ENCODE results near the gene SIPA1. TPM values are rescaled to one million over a fixed set of nuclear protein-coding genes. Genes with fewer than 3 reads are reported as not detected.
A peak's percentile ranks its signal among the peaks of the same experiment; 100 is the strongest.

SIPA1 gene
- total and polyA plus RNA-seq, 4 donors: 10.6 to 43.6 (median 34.8) TPM

- Histone ChIP-seq H3K27ac (ENCODE audit: low read depth, low read length) (no peak overlapping the region), H3K4me3 (ENCODE audit: low read depth, low read length) (no peak overlapping the region), H3K36me3 (ENCODE audit: control insufficient read depth, insufficient read depth, low read length) (no peaks in the 10 kb centered on the region), H3K27me3 (ENCODE audit: control insufficient read depth, insufficient read depth, low read length) (no peaks in the 10 kb centered on the region), H3K9me3 (ENCODE audit: control insufficient read depth, insufficient read depth, low read length) (peaks cover 2% of the 10 kb centered on the region), H3K4me1 (ENCODE audit: control insufficient read depth, insufficient read depth, low read length) (peaks cover 7% of the 10 kb centered on the region)
- 63% methylated on average over 3 of the region's 5 CpGs for WGBS (ENCODE audit: insufficient coverage)
- no peak for DNase-seq (ENCODE audit: low read depth in 4 of 6, low spot score in 6 of 6)
Observed at GRCh38 chr11:65696802-65697552, 59.1 kb downstream of the SIPA1 start.

DNA sequence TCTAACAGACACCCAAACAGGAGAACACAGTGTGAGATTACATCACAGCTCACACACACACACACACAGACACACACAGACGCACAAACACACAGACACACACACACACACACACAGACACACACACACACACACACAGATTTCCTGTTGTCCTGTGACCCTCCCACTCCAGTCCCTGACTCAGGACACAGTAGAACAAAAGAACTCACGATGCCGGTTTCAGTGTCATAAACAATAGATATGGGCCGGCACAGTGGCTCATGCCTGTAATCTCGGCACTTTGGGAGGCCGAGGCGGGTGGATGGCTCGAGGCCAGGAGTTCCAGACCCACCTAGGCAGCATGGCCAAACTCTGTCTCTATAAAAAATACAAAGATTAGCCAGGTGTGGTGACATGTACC, 60.3 kb downstream of the SIPA1 start:
- H3K4me1 ChIP-seq (ENCODE audit: control insufficient read depth, insufficient read depth, low read length): peaks cover 7% of the 10 kb centered on the region
- WGBS (ENCODE audit: insufficient coverage): 66% methylated on average over 8 of the region's 8 CpGs
- no peak overlapping the region for H3K27ac ChIP-seq (ENCODE audit: low read depth, low read length)
- no peaks in the 10 kb centered on the region for H3K36me3 ChIP-seq (ENCODE audit: control insufficient read depth, insufficient read depth, low read length)
- no peak for DNase-seq (ENCODE audit: low read depth in 4 of 6, low spot score in 6 of 6)
- no peaks in the 10 kb centered on the region for H3K27me3 ChIP-seq (ENCODE audit: control insufficient read depth, insufficient read depth, low read length)
- peaks cover 2% of the 10 kb centered on the region for H3K9me3 ChIP-seq (ENCODE audit: control insufficient read depth, insufficient read depth, low read length)
- H3K4me3 ChIP-seq (ENCODE audit: low read depth, low read length): no peak overlapping the region

DNA sequence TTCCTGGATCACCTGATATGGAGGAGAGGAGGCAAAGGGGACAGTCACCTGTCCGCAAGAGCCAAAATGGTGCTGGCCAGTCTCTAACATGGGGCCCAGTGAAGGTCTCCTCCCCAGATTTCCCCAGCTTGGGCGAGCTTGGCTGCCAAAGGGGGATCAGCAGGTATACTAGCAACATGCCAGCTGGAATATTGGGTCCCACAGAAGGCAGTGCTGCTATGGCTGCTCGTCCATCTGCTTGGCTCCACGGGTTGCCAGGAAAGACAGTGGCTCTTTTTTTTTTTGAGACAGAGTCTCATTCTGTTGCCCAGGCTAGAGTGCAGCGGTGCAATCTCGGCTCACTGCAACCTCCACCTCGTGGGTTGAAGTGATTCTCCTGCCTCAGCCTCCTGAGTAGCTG, 61.4 kb downstream of the SIPA1 start:
- Histone ChIP-seq H3K36me3 (ENCODE audit: control insufficient read depth, insufficient read depth, low read length) (no peaks in the 10 kb centered on the region), H3K9me3 (ENCODE audit: control insufficient read depth, insufficient read depth, low read length) (peaks cover 2% of the 10 kb centered on the region), H3K27me3 (ENCODE audit: control insufficient read depth, insufficient read depth, low read length) (no peaks in the 10 kb centered on the region), H3K4me1 (ENCODE audit: control insufficient read depth, insufficient read depth, low read length) (peaks cover 7% of the 10 kb centered on the region), H3K4me3 (ENCODE audit: low read depth, low read length) (no peak overlapping the region), H3K27ac (ENCODE audit: low read depth, low read length) (no peak overlapping the region)
- peak in 1 of 6 donors; percentile 24 for DNase-seq (ENCODE audit: low read depth in 4 of 6, low spot score in 6 of 6)
- WGBS (ENCODE audit: insufficient coverage): 69% methylated on average over 7 of the region's 7 CpGs

DNA sequence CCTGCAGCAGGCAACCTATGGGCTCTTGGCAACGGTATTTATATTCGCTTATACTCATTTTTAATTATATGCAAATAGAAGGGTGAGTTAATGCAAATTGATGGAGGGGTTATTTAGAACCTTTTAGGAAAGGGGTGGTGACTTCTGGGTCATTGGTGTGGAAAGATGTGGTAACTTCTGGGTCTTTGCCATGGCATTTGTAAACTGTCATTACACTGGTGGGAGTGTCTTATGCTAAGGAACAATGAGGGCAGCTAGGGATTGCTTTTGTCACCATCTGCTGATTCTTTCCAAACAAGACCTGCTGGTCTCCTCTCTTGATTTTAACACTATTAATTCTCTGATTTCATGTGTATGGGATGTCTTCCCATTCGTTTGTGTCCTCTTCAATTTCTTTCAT, 62.5 kb downstream of the SIPA1 start:
- DNase-seq (ENCODE audit: low read depth in 4 of 6, low spot score in 6 of 6): no peak
- H3K27me3 ChIP-seq (ENCODE audit: control insufficient read depth, insufficient read depth, low read length): peaks cover 3% of the 10 kb centered on the region
- H3K36me3 ChIP-seq (ENCODE audit: control insufficient read depth, insufficient read depth, low read length): no peaks in the 10 kb centered on the region
- H3K27ac ChIP-seq (ENCODE audit: low read depth, low read length): no peak overlapping the region
- WGBS (ENCODE audit: insufficient coverage): no CpG with 5 or more reads among the region's 3 CpGs
- peaks cover 7% of the 10 kb centered on the region for H3K4me1 ChIP-seq (ENCODE audit: control insufficient read depth, insufficient read depth, low read length)
- H3K9me3 ChIP-seq (ENCODE audit: control insufficient read depth, insufficient read depth, low read length): peaks cover 2% of the 10 kb centered on the region
- no peak overlapping the region for H3K4me3 ChIP-seq (ENCODE audit: low read depth, low read length)

Small RNA genes within 50 kb of the gene (small RNA-seq; reads per million reads assigned to genes)
- gene MIR4489 (ENCODE audit: low replicate concordance) (not detected), gene MIR4690 (ENCODE audit: low replicate concordance) (not detected), gene RN7SL309P (ENCODE audit: low replicate concordance) (not detected)

Other genes with a start within 250 kb of the SIPA1 start
- gene NEAT1, start 215.3 kb upstream of the SIPA1 start, total RNA-seq: 10 to 100 TPM; 27.4 to 63.7 TPM
- gene NEAT1, start 215.3 kb upstream of the SIPA1 start, polyA plus RNA-seq (ENCODE audit: insufficient read length in 2 of 2): 10 to 100 TPM; 63.6 to 73.6 TPM
- over 10,000 TPM in 1 of 2 donors, 1,000 to 10,000 TPM in 1; 7,855 to 14,973 TPM for gene MALAT1, start 139.1 kb upstream of the SIPA1 start, total RNA-seq
- 100 to 1,000 TPM; 557 to 615 TPM for gene MALAT1, start 139.1 kb upstream of the SIPA1 start, polyA plus RNA-seq (ENCODE audit: insufficient read length in 2 of 2)
- 10 to 100 TPM; 41.8 to 79.8 TPM for gene SCYL1, start 113.0 kb upstream of the SIPA1 start, total RNA-seq
- gene SCYL1, start 113.0 kb upstream of the SIPA1 start, polyA plus RNA-seq (ENCODE audit: insufficient read length in 2 of 2): 10 to 100 TPM; 84.0 to 87.5 TPM
- 10 to 100 TPM; 47.5 to 68.7 TPM for gene LTBP3, start 79.7 kb upstream of the SIPA1 start, total RNA-seq
- gene LTBP3, start 79.7 kb upstream of the SIPA1 start, polyA plus RNA-seq (ENCODE audit: insufficient read length in 2 of 2): 100 to 1,000 TPM; 158 to 198 TPM
- 10 to 100 TPM; 14.7 to 25.6 TPM for gene ZNRD2, start 67.6 kb upstream of the SIPA1 start, total RNA-seq
- gene ZNRD2, start 67.6 kb upstream of the SIPA1 start, polyA plus RNA-seq (ENCODE audit: insufficient read length in 2 of 2): 10 to 100 TPM; 82.5 to 87.2 TPM
- gene FAM89B, start 65.6 kb upstream of the SIPA1 start, total RNA-seq: 10 to 100 TPM in 1 of 2 donors, 1 to 10 TPM in 1; 7.0 to 49.2 TPM
- gene FAM89B, start 65.6 kb upstream of the SIPA1 start, polyA plus RNA-seq (ENCODE audit: insufficient read length in 2 of 2): 10 to 100 TPM; 48.6 to 49.0 TPM
- 10 to 100 TPM; 13.9 to 24.0 TPM for gene EHBP1L1, start 62.0 kb upstream of the SIPA1 start, total RNA-seq
- gene EHBP1L1, start 62.0 kb upstream of the SIPA1 start, polyA plus RNA-seq (ENCODE audit: insufficient read length in 2 of 2): 10 to 100 TPM; 20.3 to 30.1 TPM
- under 1 TPM; 0.20 to 0.44 TPM for gene KCNK7, start 42.3 kb upstream of the SIPA1 start, total RNA-seq
- gene KCNK7, start 42.3 kb upstream of the SIPA1 start, polyA plus RNA-seq (ENCODE audit: insufficient read length in 2 of 2): under 1 TPM; 0.77 to 0.90 TPM
- 10 to 100 TPM; 16.8 to 28.9 TPM for gene MAP3K11, start 23.9 kb upstream of the SIPA1 start, total RNA-seq
- 10 to 100 TPM; 31.2 to 38.1 TPM for gene MAP3K11, start 23.9 kb upstream of the SIPA1 start, polyA plus RNA-seq (ENCODE audit: insufficient read length in 2 of 2)
- 10 to 100 TPM; 10.4 to 15.3 TPM for gene PCNX3, start 22.3 kb upstream of the SIPA1 start, total RNA-seq
- 10 to 100 TPM; 35.7 to 41.6 TPM for gene PCNX3, start 22.3 kb upstream of the SIPA1 start, polyA plus RNA-seq (ENCODE audit: insufficient read length in 2 of 2)
- gene RELA, start 24.8 kb downstream of the SIPA1 start, total RNA-seq: 10 to 100 TPM; 14.5 to 29.4 TPM
- 10 to 100 TPM; 53.9 to 57.7 TPM for gene RELA, start 24.8 kb downstream of the SIPA1 start, polyA plus RNA-seq (ENCODE audit: insufficient read length in 2 of 2)
- gene KAT5, start 74.2 kb downstream of the SIPA1 start, total RNA-seq: 10 to 100 TPM; 41.5 to 74.5 TPM
- 10 to 100 TPM; 80.3 to 81.2 TPM for gene KAT5, start 74.2 kb downstream of the SIPA1 start, polyA plus RNA-seq (ENCODE audit: insufficient read length in 2 of 2)
- 10 to 100 TPM; 11.8 to 52.6 TPM for gene RNASEH2C, start 82.7 kb downstream of the SIPA1 start, total RNA-seq
- gene RNASEH2C, start 82.7 kb downstream of the SIPA1 start, polyA plus RNA-seq (ENCODE audit: insufficient read length in 2 of 2): 10 to 100 TPM; 48.0 to 56.5 TPM
- gene AP5B1, start 142.9 kb downstream of the SIPA1 start, total RNA-seq: 1 to 10 TPM; 5.0 to 6.4 TPM
- 1 to 10 TPM; 6.9 to 9.3 TPM for gene AP5B1, start 142.9 kb downstream of the SIPA1 start, polyA plus RNA-seq (ENCODE audit: insufficient read length in 2 of 2)
- not detected for gene OVOL1, start 149.0 kb downstream of the SIPA1 start, total RNA-seq
- under 1 TPM in 1 of 2 donors, not detected in 1; 0.09 TPM for gene OVOL1, start 149.0 kb downstream of the SIPA1 start, polyA plus RNA-seq (ENCODE audit: insufficient read length in 2 of 2)
- 1 to 10 TPM; 3.3 to 4.0 TPM for gene SNX32, start 195.9 kb downstream of the SIPA1 start, total RNA-seq
- 10 to 100 TPM in 1 of 2 donors, 1 to 10 TPM in 1; 9.7 to 22.1 TPM for gene SNX32, start 195.9 kb downstream of the SIPA1 start, polyA plus RNA-seq (ENCODE audit: insufficient read length in 2 of 2)
- gene CFL1, start 220.1 kb downstream of the SIPA1 start, total RNA-seq: 100 to 1,000 TPM; 472 to 682 TPM
- gene CFL1, start 220.1 kb downstream of the SIPA1 start, polyA plus RNA-seq (ENCODE audit: insufficient read length in 2 of 2): 1,000 to 10,000 TPM; 1,362 to 1,371 TPM
- 10 to 100 TPM; 24.9 to 49.7 TPM for gene MUS81, start 222.3 kb downstream of the SIPA1 start, total RNA-seq
- 10 to 100 TPM; 57.4 to 62.0 TPM for gene MUS81, start 222.3 kb downstream of the SIPA1 start, polyA plus RNA-seq (ENCODE audit: insufficient read length in 2 of 2)
- 10 to 100 TPM; 21.2 to 84.5 TPM for gene EFEMP2, start 234.7 kb downstream of the SIPA1 start, total RNA-seq
- gene EFEMP2, start 234.7 kb downstream of the SIPA1 start, polyA plus RNA-seq (ENCODE audit: insufficient read length in 2 of 2): 10 to 100 TPM; 73.6 to 94.1 TPM
- gene CTSW, start 241.7 kb downstream of the SIPA1 start, total RNA-seq: under 1 TPM; 0.20 to 0.39 TPM
- gene CTSW, start 241.7 kb downstream of the SIPA1 start, polyA plus RNA-seq (ENCODE audit: insufficient read length in 2 of 2): under 1 TPM; 0.51 to 0.96 TPM

All from spinal cord (tissue), 10 donors.